IMR-90 (cell line): ENCODE data around the gene ERMARD. TPM values are rescaled to one million over a fixed set of nuclear protein-coding genes. Genes with fewer than 3 reads are reported as not detected.

Source experiments
- ATAC-seq: fragments of 200-7000 bp; cut with Tn5 transposase; 2 replicates; pipeline ENCODE4 v1.9.1; 2020; ENCODE audit warnings: low read depth, mild to moderate bottlenecking, moderate library complexity
- BruUV-seq: library from RNA; stranded (reverse); fragments of 400-500 nt; replicated peaks from 2 replicates; lab custom pipeline; 2021; lab: Mats Ljungman, UMichigan
- CTCF ChIA-PET: fragments of 300-600 bp; formaldehyde crosslinking; extraction: SDS; loops from one replicate; lab custom pipeline; 2021; ENCODE audit warnings: antibody characterized with exemption; lab: Yijun Ruan, JAX
- POLR2A ChIA-PET: fragments of 300-600 bp; sonication (Branson Sonifier 250); formaldehyde crosslinking; loops from one replicate; lab custom pipeline; 2022; ENCODE audit warnings: antibody characterized with exemption; ENCODE audit not compliant: unreplicated experiment; lab: Charles Lee
- DNase-seq: peaks from one replicate; pipeline ENCODE4 v3.0.0; 2013
- H2AFZ ChIP-seq: replicated peaks from 2 replicates; pipeline ENCODE3; 2013; ENCODE audit warnings: low read length, mild to moderate bottlenecking; ENCODE audit not compliant: poor library complexity
- H2AK5ac ChIP-seq: 2 replicates; pipeline ENCODE4 v1.6.1; 2013; ENCODE audit warnings: low read depth, low read length, inconsistent platforms
- H2AK9ac ChIP-seq: replicated peaks from 2 replicates; pipeline ENCODE3; 2013; ENCODE audit warnings: mild to moderate bottlenecking, low read depth, low read length, moderate library complexity; ENCODE audit not compliant: poor library complexity
- H2BK120ac ChIP-seq: 2 replicates; pipeline ENCODE4 v1.6.1; 2013; ENCODE audit warnings: low read depth, low read length, inconsistent platforms
- H2BK15ac ChIP-seq: 3 replicates; pipeline ENCODE4 v1.6.1; 2013; ENCODE audit warnings: low read depth, low read length, inconsistent platforms
- H2BK20ac ChIP-seq: 2 replicates; pipeline ENCODE4 v1.6.1; 2013; ENCODE audit warnings: low read depth, mild to moderate bottlenecking, inconsistent platforms, low read length, moderate library complexity
- H2BK5ac ChIP-seq: 2 replicates; pipeline ENCODE4 v1.6.1; 2013; ENCODE audit warnings: mild to moderate bottlenecking, low read depth, low read length, inconsistent platforms; ENCODE audit not compliant: poor library complexity, severe bottlenecking
- H3K14ac ChIP-seq: replicated peaks from 2 replicates; pipeline ENCODE4 v1.6.1; 2013; ENCODE audit warnings: low read depth, low read length, inconsistent platforms
- H3K18ac ChIP-seq: 2 replicates; pipeline ENCODE4 v1.6.1; 2013; ENCODE audit warnings: low read depth, low read length, control low read depth
- H3K23ac ChIP-seq: 2 replicates; pipeline ENCODE4 v1.6.1; 2013; ENCODE audit warnings: low read depth, low read length, inconsistent platforms
- H3K27ac ChIP-seq: 2 replicates; pipeline ENCODE4 v1.5.1; 2013; ENCODE audit warnings: mild to moderate bottlenecking, control low read depth, low read length; ENCODE audit not compliant: insufficient read depth
- H3K27me3 ChIP-seq: 2 replicates; pipeline ENCODE4 v1.6.1; 2013; ENCODE audit warnings: low read length; ENCODE audit not compliant: control insufficient read depth, insufficient read depth
- H3K36me3 ChIP-seq: 2 replicates; pipeline ENCODE4 v1.6.1; 2013; ENCODE audit warnings: low read length, mixed read lengths; ENCODE audit not compliant: control insufficient read depth, insufficient read depth
- H3K4ac ChIP-seq: 2 replicates; pipeline ENCODE4 v1.6.1; 2013; ENCODE audit warnings: low read depth, low read length, inconsistent platforms
- H3K4me1 ChIP-seq: 2 replicates; pipeline ENCODE4 v1.6.1; 2013; ENCODE audit warnings: low read length, mixed read lengths; ENCODE audit not compliant: control insufficient read depth, insufficient read depth
- H3K4me2 ChIP-seq: 2 replicates; pipeline ENCODE4 v1.6.1; 2013; ENCODE audit warnings: low read depth, mild to moderate bottlenecking, control low read depth, low read length, moderate library complexity
- H3K4me3 ChIP-seq: 2 replicates; pipeline ENCODE4 v1.5.1; 2013; ENCODE audit warnings: low read depth, mild to moderate bottlenecking, control low read depth, low read length, moderate library complexity; ENCODE audit not compliant: insufficient read depth
- H3K56ac ChIP-seq: 2 replicates; pipeline ENCODE4 v1.6.1; 2013; ENCODE audit warnings: low read length, inconsistent platforms; ENCODE audit not compliant: insufficient read depth; ENCODE audit errors: extremely low read depth
- H3K79me1 ChIP-seq, 2 experiments: 2 replicates each; pipeline ENCODE4 v1.6.1; 2013; ENCODE audit warnings: low read length in 2 of 2, inconsistent platforms in 1 of 2, low read depth in 1 of 2
- H3K9ac ChIP-seq: 2 replicates; pipeline ENCODE4 v1.6.1; 2013; ENCODE audit warnings: low read depth, low read length, control low read depth
- H3K9me1 ChIP-seq: 2 replicates; pipeline ENCODE4 v1.6.1; 2013; ENCODE audit warnings: low read length, inconsistent platforms; ENCODE audit not compliant: insufficient read depth
- H3K9me3 ChIP-seq: 2 replicates; pipeline ENCODE4 v1.6.1; 2013; ENCODE audit warnings: low read length; ENCODE audit not compliant: control insufficient read depth, insufficient read depth
- H4K20me1 ChIP-seq: 2 replicates; pipeline ENCODE4 v1.6.1; 2013; ENCODE audit warnings: low read length, inconsistent platforms; ENCODE audit not compliant: insufficient read depth
- H4K5ac ChIP-seq: 2 replicates; pipeline ENCODE4 v1.6.1; 2013; ENCODE audit warnings: mild to moderate bottlenecking, low read depth, low read length, control low read depth
- H4K8ac ChIP-seq, 2 experiments: 2 replicates each; pipeline ENCODE4 v1.6.1; 2013; ENCODE audit warnings: low read depth in 2 of 2, low read length in 2 of 2, control low read depth in 1 of 2, inconsistent platforms in 1 of 2
- H4K91ac ChIP-seq: 2 replicates; pipeline ENCODE4 v1.6.1; 2013; ENCODE audit warnings: low read depth, low read length, inconsistent platforms; ENCODE audit not compliant: insufficient read depth
- BHLHE40 ChIP-seq: fragments of 150-350 bp; IDR thresholded peaks from 2 replicates; pipeline ENCODE4 v1.6.1; 2016; ENCODE audit warnings: mild to moderate bottlenecking, low read depth, low read length
- CEBPB ChIP-seq: IDR thresholded peaks from 2 replicates; pipeline ENCODE4 v1.6.1; 2012; ENCODE audit warnings: low read depth, low read length, improper control_type of control experiment
- CHD1 ChIP-seq: IDR thresholded peaks from 2 replicates; pipeline ENCODE4 v1.6.1; 2012; ENCODE audit warnings: low read depth, low read length, improper control_type of control experiment
- FOS ChIP-seq: fragments of 150-350 bp; IDR thresholded peaks from 2 replicates; pipeline ENCODE4 v1.6.1; 2016; ENCODE audit warnings: low read depth, low read length
- MAFK ChIP-seq: IDR thresholded peaks from 2 replicates; pipeline ENCODE4 v1.6.1; 2012; ENCODE audit warnings: low read depth, low read length, improper control_type of control experiment
- MAZ ChIP-seq: IDR thresholded peaks from 2 replicates; pipeline ENCODE4 v1.6.1; 2012; ENCODE audit warnings: low read depth, mild to moderate bottlenecking, low read length, improper control_type of control experiment, moderate library complexity, borderline replicate concordance
- MXI1 ChIP-seq: IDR thresholded peaks from 2 replicates; pipeline ENCODE4 v1.6.1; 2012; ENCODE audit warnings: low read depth, mild to moderate bottlenecking, low read length, moderate library complexity, borderline replicate concordance
- NFE2L2 ChIP-seq: fragments of 150-350 bp; IDR thresholded peaks from 2 replicates; pipeline ENCODE4 v1.6.1; 2016; ENCODE audit warnings: low read depth, mild to moderate bottlenecking, low read length
- POLR2A ChIP-seq: IDR thresholded peaks from 2 replicates; pipeline ENCODE4 v1.6.1; 2012; ENCODE audit warnings: mild to moderate bottlenecking, low read depth, low read length
- RAD21 ChIP-seq: IDR thresholded peaks from 2 replicates; pipeline ENCODE4 v1.6.1; 2012; ENCODE audit warnings: low read length, improper control_type of control experiment
- RCOR1 ChIP-seq: IDR thresholded peaks from 2 replicates; pipeline ENCODE4 v1.6.1; 2012; ENCODE audit warnings: mild to moderate bottlenecking, low read length, improper control_type of control experiment; ENCODE audit not compliant: insufficient replicate concordance
- RFX5 ChIP-seq: IDR thresholded peaks from 2 replicates; pipeline ENCODE4 v1.8.0; 2012; ENCODE audit warnings: low read depth, mild to moderate bottlenecking, low read length, moderate library complexity
- SMC3 ChIP-seq: fragments of 150-350 bp; IDR thresholded peaks from 2 replicates; pipeline ENCODE4 v1.6.1; 2016; ENCODE audit warnings: low read depth, mild to moderate bottlenecking, antibody characterized with exemption, low read length, moderate library complexity
- WGBS, 2 experiments: methylation state at CpG; one replicate each; pipeline versions ENCODE4 v1.1.5 to v1.1.7; 2013; ENCODE audit warnings: missing lambda C conversion rate in 2 of 2; ENCODE audit not compliant: insufficient read length in 1 of 2; ENCODE audit errors: extremely low coverage in 2 of 2; 5-methylcytosine and 5-hydroxymethylcytosine counted together
- dilution Hi-C: fragments of 300-500 bp; cut with HindIII; formaldehyde crosslinking; loops from one replicate; pipeline ENCODE4 v1.14.3; 2018; ENCODE audit warnings: low sequenced_read_pairs; ENCODE audit not compliant: unreplicated experiment
- in situ Hi-C: fragments of 300-500 bp; cut with MboI; formaldehyde crosslinking; loops from 3 replicates; pipeline ENCODE4 v1.14.3; 2019; ENCODE audit warnings: low sequenced_read_pairs, inconsistent platforms, mixed read lengths
- intact Hi-C: fragments of 100-400 bp; cut with micrococcal nuclease; formaldehyde crosslinking; loops from 2 replicates; pipeline ENCODE4 v1.10.0; 2022
- polyA plus RNA-seq, 3 experiments: library from polyadenylated mRNA; depleted of rRNA; stranded (reverse); fragments of >200 nt; gene quantifications; 2 replicates each; pipeline ENCODE4 v1.2.3, GENCODE V29; 2012; ENCODE audit warnings: low replicate concordance in 1 of 3
- total RNA-seq: library from RNA; depleted of rRNA; stranded (reverse); fragments of >200 nt; gene quantifications from 2 replicates; pipeline ENCODE4 v1.2.3, GENCODE V29; 2012
- TF ChIP-seq, protein P1 (sequence below): fragments of 150-350 bp; IDR thresholded peaks from 2 replicates; pipeline ENCODE4 v1.6.1; 2017; ENCODE audit warnings: mild to moderate bottlenecking, antibody characterized with exemption, low read length, low read depth
- TF ChIP-seq, protein P2 (sequence below): fragments of 150-350 bp; IDR thresholded peaks from 2 replicates; pipeline ENCODE4 v1.6.1; 2016; ENCODE audit warnings: low read depth, mild to moderate bottlenecking, low read length, moderate library complexity, borderline replicate concordance
- TF ChIP-seq, protein P3 (sequence below): conservative IDR thresholded peaks from 2 replicates; pipeline ENCODE4 v1.5.1; 2012; ENCODE audit warnings: mild to moderate bottlenecking, low read depth, low read length, improper control_type of control experiment

ERMARD gene
- total and polyA plus RNA-seq, 2 of the 4 experiments (the other 2 are of a cell fraction): 15.1 to 25.4 TPM

- no CpG with 5 or more reads among the region's 3 CpGs for WGBS, 2 experiments
- Histone ChIP-seq H2AK9ac (no peak overlapping the region), H4K20me1 (no peaks in the 10 kb centered on the region), H3K36me3 (no peaks in the 10 kb centered on the region), H3K4ac (no peak overlapping the region), H3K9me1 (no peaks in the 10 kb centered on the region), H2AK5ac (no peak overlapping the region), H2BK5ac (no peak overlapping the region), H4K5ac (no peak overlapping the region), H3K56ac (no peak overlapping the region), H3K23ac (no peak overlapping the region), H3K27ac (no peak overlapping the region), H3K27me3 (peaks cover 1% of the 10 kb centered on the region; the same call in 1 of the 2 replicates), H3K4me2 (no peak overlapping the region), H3K4me1 (peaks cover 2% of the 10 kb centered on the region; the same call in 1 of the 2 replicates), H2BK20ac (no peak overlapping the region), H3K14ac (no peak overlapping the region), H4K91ac (no peak overlapping the region), H3K4me3 (no peak overlapping the region), H3K79me1 (peaks cover 5 to 6% of the 10 kb centered on the region in 2 experiments; a peak in 3 of 4 replicates), H3K18ac (no peak overlapping the region), H2BK120ac (no peak overlapping the region), H3K9ac (no peak overlapping the region), H2AFZ (no peak overlapping the region), H4K8ac (no peak overlapping the region), H3K9me3 (no peaks in the 10 kb centered on the region), H2BK15ac (no peak overlapping the region)
- dilution Hi-C loops: no loop called here
- intact Hi-C loops: no loop called here
- DNase-seq (no peak), ATAC-seq (no peak)
- TF ChIP-seq, protein P1, sequence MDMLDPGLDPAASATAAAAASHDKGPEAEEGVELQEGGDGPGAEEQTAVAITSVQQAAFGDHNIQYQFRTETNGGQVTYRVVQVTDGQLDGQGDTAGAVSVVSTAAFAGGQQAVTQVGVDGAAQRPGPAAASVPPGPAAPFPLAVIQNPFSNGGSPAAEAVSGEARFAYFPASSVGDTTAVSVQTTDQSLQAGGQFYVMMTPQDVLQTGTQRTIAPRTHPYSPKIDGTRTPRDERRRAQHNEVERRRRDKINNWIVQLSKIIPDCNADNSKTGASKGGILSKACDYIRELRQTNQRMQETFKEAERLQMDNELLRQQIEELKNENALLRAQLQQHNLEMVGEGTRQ: no peak
- TF ChIP-seq CEBPB (no peak), FOS (no peak), SMC3 (no peak), MXI1 (no peak), POLR2A (no peak), RCOR1 (no peak), BHLHE40 (no peak), RFX5 (no peak), CHD1 (no peak), RAD21 (no peak), NFE2L2 (no peak), MAFK (no peak), MAZ (no peak)
- TF ChIP-seq, protein P2, sequence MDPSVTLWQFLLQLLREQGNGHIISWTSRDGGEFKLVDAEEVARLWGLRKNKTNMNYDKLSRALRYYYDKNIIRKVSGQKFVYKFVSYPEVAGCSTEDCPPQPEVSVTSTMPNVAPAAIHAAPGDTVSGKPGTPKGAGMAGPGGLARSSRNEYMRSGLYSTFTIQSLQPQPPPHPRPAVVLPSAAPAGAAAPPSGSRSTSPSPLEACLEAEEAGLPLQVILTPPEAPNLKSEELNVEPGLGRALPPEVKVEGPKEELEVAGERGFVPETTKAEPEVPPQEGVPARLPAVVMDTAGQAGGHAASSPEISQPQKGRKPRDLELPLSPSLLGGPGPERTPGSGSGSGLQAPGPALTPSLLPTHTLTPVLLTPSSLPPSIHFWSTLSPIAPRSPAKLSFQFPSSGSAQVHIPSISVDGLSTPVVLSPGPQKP: no peak
- TF ChIP-seq, protein P3, sequence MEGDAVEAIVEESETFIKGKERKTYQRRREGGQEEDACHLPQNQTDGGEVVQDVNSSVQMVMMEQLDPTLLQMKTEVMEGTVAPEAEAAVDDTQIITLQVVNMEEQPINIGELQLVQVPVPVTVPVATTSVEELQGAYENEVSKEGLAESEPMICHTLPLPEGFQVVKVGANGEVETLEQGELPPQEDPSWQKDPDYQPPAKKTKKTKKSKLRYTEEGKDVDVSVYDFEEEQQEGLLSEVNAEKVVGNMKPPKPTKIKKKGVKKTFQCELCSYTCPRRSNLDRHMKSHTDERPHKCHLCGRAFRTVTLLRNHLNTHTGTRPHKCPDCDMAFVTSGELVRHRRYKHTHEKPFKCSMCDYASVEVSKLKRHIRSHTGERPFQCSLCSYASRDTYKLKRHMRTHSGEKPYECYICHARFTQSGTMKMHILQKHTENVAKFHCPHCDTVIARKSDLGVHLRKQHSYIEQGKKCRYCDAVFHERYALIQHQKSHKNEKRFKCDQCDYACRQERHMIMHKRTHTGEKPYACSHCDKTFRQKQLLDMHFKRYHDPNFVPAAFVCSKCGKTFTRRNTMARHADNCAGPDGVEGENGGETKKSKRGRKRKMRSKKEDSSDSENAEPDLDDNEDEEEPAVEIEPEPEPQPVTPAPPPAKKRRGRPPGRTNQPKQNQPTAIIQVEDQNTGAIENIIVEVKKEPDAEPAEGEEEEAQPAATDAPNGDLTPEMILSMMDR: no peak
- in situ Hi-C loops: no loop called here
- no TSS peak for BruUV-seq
- ChIA-PET POLR2A (no interaction called here), CTCF (interaction anchor here (1.4 kb wide), 1 partner anchor 11 kb away, joined by 3 read pairs; no protein-coding TSS in a partner anchor)
These were observed 6.0 kb upstream of the ERMARD start for GRCh38 chr6:169745405-169745804.
